Dendritic cell treated with granulocyte-macrophage colony-stimulating factor and Interleukin-4, amounts not matched to agents 40 ng/mL and 50 ng/mL, for 4 days (primary cell): ENCODE measurements around the gene VCAM1.

Experiments used
- H3K27ac Mint-ChIP-seq: one replicate; pipeline ENCODE4 v1.8.0; 2022; ENCODE audit warnings: mild to moderate bottlenecking, mixed read lengths
- H3K27me3 Mint-ChIP-seq: one replicate; pipeline ENCODE4 v1.8.0; 2022; ENCODE audit warnings: mild to moderate bottlenecking, mixed read lengths
- H3K36me3 Mint-ChIP-seq: one replicate; pipeline ENCODE4 v1.8.0; 2022; ENCODE audit warnings: low read depth, mixed read lengths
- H3K4me1 Mint-ChIP-seq: one replicate; pipeline ENCODE4 v1.8.0; 2022; ENCODE audit warnings: low read depth, mixed read lengths
- H3K4me3 Mint-ChIP-seq: one replicate; pipeline ENCODE4 v1.8.0; 2022; ENCODE audit warnings: mild to moderate bottlenecking, moderate library complexity, mixed read lengths
- H3K9me3 Mint-ChIP-seq: one replicate; pipeline ENCODE4 v1.8.0; 2022; ENCODE audit warnings: mixed read lengths
- intact Hi-C: fragments of 100-400 bp; cut with micrococcal nuclease; formaldehyde crosslinking; loops from one replicate; pipeline ENCODE4 v1.15.0; 2022

The VCAM1 gene, protein sequence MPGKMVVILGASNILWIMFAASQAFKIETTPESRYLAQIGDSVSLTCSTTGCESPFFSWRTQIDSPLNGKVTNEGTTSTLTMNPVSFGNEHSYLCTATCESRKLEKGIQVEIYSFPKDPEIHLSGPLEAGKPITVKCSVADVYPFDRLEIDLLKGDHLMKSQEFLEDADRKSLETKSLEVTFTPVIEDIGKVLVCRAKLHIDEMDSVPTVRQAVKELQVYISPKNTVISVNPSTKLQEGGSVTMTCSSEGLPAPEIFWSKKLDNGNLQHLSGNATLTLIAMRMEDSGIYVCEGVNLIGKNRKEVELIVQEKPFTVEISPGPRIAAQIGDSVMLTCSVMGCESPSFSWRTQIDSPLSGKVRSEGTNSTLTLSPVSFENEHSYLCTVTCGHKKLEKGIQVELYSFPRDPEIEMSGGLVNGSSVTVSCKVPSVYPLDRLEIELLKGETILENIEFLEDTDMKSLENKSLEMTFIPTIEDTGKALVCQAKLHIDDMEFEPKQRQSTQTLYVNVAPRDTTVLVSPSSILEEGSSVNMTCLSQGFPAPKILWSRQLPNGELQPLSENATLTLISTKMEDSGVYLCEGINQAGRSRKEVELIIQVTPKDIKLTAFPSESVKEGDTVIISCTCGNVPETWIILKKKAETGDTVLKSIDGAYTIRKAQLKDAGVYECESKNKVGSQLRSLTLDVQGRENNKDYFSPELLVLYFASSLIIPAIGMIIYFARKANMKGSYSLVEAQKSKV

DNA sequence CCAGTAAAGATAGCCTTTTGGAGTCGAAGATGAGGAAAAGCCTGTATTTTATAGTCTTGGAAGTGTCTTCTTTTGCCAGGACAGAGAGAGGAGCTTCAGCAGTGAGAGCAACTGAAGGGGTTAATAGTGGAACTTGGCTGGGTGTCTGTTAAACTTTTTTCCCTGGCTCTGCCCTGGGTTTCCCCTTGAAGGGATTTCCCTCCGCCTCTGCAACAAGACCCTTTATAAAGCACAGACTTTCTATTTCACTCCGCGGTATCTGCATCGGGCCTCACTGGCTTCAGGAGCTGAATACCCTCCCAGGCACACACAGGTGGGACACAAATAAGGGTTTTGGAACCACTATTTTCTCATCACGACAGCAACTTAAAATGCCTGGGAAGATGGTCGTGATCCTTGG, at the start of gene VCAM1:
Gene VCAM1 (plus strand): TSS at position 253 of the 400 bp plus-strand sequence. CDS start 119 bp downstream, at position 372.
- H3K27ac Mint-ChIP-seq = no peak within 1 kb of the TSS
- no peaks in the 10 kb centered on the region for H3K27me3 Mint-ChIP-seq
- H3K36me3 Mint-ChIP-seq = no peaks in the 10 kb centered on the region
- no peaks in the 10 kb centered on the region for H3K9me3 Mint-ChIP-seq
- H3K4me1 Mint-ChIP-seq = peaks cover 12% of the 10 kb centered on the region
- intact Hi-C loops = loop anchor here (5.0 to 10.0 kb wide), 2 partner anchors 37 to 95 kb away; no protein-coding TSS in a partner anchor
- no peak within 1 kb of the TSS for H3K4me3 Mint-ChIP-seq

DNA sequence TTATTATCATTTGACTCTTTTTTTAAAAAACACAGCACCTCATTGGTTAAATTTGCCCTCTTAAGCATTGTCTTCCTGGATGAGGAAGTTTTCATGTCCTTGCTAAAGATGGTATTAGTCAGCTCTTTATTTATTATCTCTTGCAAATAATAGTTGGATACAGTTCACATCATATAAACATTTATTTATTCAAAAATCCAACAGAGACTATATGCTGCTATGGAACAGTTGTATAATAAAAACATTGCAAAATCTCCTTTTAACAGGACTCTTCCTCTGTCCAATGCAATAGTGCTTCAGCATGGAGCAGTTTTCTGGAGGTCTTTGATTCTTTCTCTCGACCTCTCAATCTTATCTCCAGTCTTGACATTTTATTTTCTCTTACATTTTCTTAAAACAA, 49.5 kb upstream of the VCAM1 start:
- peaks cover 7% of the 10 kb centered on the region for H3K4me1 Mint-ChIP-seq
- no peak overlapping the region for H3K4me3 Mint-ChIP-seq
- H3K27me3 Mint-ChIP-seq = no peaks in the 10 kb centered on the region
- peaks cover 9% of the 10 kb centered on the region for H3K9me3 Mint-ChIP-seq
- H3K27ac Mint-ChIP-seq = no peak overlapping the region
- H3K36me3 Mint-ChIP-seq = no peaks in the 10 kb centered on the region
- intact Hi-C loops = no loop called here

DNA sequence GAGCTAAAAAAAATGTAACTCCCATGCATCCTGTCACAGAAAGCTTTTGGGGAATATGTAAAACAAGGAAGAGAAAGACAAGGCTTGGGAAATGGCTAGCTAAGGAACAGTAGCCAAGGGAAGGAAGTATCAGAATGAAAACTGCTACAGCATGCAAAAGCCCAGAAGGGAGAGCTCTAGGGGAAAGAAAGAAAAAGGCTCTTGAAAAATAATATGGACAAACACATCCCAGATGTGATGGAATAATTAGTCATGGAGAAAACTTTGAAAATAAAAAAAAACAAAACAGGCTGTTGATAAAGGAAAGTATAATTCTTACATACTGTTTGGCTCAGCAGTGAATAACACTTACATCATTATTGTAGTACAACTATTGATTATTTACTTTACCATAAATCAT, 47.9 kb upstream of the VCAM1 start:
- intact Hi-C loops = no loop called here
- H3K4me3 Mint-ChIP-seq = no peak overlapping the region
- H3K4me1 Mint-ChIP-seq = peaks cover 7% of the 10 kb centered on the region
- no peak overlapping the region for H3K27ac Mint-ChIP-seq
- H3K9me3 Mint-ChIP-seq = peaks cover 12% of the 10 kb centered on the region
- no peaks in the 10 kb centered on the region for H3K27me3 Mint-ChIP-seq
- H3K36me3 Mint-ChIP-seq = no peaks in the 10 kb centered on the region

DNA sequence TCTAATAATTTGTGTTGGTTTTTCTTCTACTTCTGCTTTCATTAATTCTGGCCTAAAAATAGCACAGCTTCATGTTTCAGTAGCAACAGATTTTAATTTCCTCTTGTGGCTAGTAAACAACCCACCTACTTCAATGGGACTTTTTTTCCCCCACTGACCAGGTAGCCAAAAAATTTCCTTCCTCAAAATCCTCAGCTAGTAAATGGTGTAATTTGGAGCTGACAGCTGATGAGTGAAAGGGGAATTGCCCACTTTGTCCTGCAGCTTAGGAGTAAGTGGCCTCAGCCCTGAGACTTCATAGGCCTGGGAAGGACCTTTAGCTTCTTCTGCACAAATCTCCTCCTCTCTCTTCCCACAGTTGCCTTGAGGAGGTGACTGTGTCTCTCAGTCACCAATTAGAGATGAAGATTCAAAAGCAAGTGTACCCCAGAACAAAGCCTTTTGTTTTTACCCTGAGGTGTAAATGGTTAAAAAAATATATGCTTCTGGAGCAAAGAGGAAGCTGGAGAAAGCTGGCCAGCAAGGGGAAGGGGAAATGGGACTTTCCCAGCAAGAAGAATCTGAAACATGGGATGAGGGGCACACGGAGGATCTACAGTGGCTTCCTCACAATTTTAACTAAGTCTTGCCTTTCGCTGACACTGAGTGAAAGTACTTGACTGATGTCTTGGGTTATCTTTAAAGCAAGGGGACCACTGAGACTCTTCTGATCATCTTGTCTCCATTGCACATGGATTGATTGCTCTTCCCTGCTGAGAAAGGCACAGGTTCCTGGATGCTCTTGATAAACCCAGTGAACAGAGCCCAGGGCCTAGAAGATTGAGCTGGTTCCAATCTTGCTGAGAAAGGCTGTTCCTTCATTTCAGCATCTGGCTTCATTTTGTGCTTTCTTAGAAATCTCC, 35.8 kb upstream of the VCAM1 start:
- intact Hi-C loops = loop anchor here (5.0 kb wide), 1 partner anchor 34 kb away; the partner anchor contains the start of gene VCAM1
- peaks cover 25% of the 10 kb centered on the region for H3K4me1 Mint-ChIP-seq
- H3K27ac Mint-ChIP-seq = peak overlapping the region; percentile 72
- peaks cover 14% of the 10 kb centered on the region for H3K9me3 Mint-ChIP-seq
- H3K36me3 Mint-ChIP-seq = no peaks in the 10 kb centered on the region
- no peaks in the 10 kb centered on the region for H3K27me3 Mint-ChIP-seq
- peak overlapping the region; percentile 27 for H3K4me3 Mint-ChIP-seq

DNA sequence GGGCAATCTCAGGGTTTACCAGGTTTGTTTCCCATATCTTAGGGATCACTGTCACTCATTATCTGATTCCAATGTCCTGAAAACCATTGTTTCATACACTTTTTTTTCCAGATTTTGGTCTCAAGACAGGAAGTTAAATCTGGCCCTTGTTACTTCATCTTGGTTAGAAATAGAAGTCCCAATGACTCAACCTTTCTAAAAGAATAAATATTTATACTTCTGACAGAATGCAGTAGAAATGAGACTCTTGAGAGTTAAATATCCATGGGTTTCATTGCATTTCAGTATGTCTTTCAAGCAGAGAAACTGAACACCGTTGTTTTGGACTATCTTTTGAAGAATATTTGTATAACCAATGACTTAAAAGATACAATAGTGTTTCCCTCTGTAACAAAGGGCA, 19.8 kb upstream of the VCAM1 start:
- no peaks in the 10 kb centered on the region for H3K4me1 Mint-ChIP-seq
- H3K4me3 Mint-ChIP-seq = no peak overlapping the region
- H3K27ac Mint-ChIP-seq = no peak overlapping the region
- intact Hi-C loops = no loop called here
- H3K36me3 Mint-ChIP-seq = no peaks in the 10 kb centered on the region
- H3K27me3 Mint-ChIP-seq = no peaks in the 10 kb centered on the region
- peaks cover 17% of the 10 kb centered on the region for H3K9me3 Mint-ChIP-seq

DNA sequence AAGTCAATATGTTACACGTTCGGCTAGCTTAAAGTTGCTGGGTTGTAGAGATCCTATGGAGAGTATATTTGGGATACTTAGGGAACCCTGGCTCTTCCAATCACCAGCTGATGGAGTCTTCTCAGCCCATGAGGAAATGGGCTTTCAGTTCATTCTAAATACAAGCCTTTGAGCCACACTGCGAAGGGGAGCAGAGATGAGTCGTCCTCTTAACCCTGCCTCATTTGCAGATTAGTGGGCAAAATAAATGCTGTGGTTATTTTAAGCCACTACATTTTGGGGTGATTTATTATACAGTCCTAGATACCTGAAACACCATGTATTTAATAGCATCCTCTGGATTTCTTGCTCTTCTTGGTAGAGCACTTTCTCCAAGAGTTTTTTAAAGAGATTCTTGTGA, 19.0 kb upstream of the VCAM1 start:
- Mint-ChIP-seq H3K36me3 (no peaks in the 10 kb centered on the region), H3K9me3 (peaks cover 8% of the 10 kb centered on the region), H3K27ac (no peak overlapping the region), H3K27me3 (no peaks in the 10 kb centered on the region), H3K4me3 (no peak overlapping the region), H3K4me1 (no peaks in the 10 kb centered on the region)
- intact Hi-C loops = no loop called here

DNA sequence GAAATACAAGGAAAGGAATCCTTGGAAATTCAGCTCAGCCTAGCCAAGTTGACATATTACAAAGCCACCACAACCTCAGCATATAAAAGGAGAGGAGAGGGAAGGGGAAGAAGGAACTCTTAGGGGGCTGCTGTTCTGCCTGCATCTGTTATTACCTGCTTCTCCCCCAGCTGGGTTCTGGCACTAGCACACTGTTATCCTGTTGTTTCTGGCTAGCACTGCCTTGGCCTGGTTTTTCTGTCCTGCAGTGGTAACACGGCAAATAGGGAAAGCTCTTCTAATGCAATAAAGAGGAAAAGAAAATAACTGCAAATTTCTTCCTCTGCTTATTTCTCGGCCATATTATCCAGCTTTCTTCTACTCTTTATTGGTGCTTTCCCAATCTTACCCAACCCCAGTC, 16.5 kb upstream of the VCAM1 start:
- peaks cover 5% of the 10 kb centered on the region for H3K9me3 Mint-ChIP-seq
- intact Hi-C loops = no loop called here
- no peak overlapping the region for H3K4me3 Mint-ChIP-seq
- no peaks in the 10 kb centered on the region for H3K4me1 Mint-ChIP-seq
- no peaks in the 10 kb centered on the region for H3K27me3 Mint-ChIP-seq
- no peak overlapping the region for H3K27ac Mint-ChIP-seq
- H3K36me3 Mint-ChIP-seq = no peaks in the 10 kb centered on the region

DNA sequence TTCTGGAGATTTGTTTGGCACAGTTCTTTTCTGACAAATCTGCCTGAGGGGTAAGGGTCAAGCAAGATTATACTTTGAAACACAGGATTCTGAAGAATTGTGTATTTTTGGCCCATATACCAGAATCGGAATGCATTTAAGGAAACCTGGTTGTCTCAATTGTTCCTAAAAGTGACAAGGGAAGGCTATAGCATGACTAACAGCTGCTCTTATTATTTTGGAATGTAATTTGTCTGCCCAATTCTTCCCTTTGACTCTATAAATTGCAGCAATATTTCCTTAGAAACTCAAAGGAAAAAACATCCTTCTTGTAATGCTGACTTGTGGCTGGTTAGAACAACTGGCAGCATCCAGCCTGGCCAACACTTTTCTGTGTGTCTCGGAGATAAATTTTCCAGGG, 15.8 kb upstream of the VCAM1 start:
- H3K9me3 Mint-ChIP-seq = peaks cover 5% of the 10 kb centered on the region
- H3K27ac Mint-ChIP-seq = no peak overlapping the region
- no peaks in the 10 kb centered on the region for H3K27me3 Mint-ChIP-seq
- H3K4me3 Mint-ChIP-seq = no peak overlapping the region
- H3K36me3 Mint-ChIP-seq = no peaks in the 10 kb centered on the region
- H3K4me1 Mint-ChIP-seq = no peaks in the 10 kb centered on the region
- intact Hi-C loops = no loop called here

DNA sequence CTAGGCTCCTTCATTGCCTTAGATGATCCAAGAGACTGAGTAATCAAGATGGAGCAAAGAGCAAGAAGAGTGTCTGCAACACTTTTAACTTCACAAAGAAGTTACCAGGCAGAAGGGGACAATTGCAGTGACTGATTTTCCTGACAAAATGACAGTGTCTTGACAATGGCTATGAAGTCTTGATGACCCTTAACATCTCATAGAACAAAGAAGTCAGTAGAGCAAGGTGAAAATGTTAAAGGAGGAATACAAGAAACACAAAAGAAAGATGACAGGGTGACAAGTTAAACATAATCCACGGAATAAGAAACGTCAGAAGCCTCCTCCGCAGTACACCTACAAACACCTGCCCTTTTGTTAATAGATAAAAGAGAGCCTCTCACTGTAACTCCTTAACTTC, 15.1 kb upstream of the VCAM1 start:
- Mint-ChIP-seq H3K9me3 (no peaks in the 10 kb centered on the region), H3K27ac (no peak overlapping the region), H3K4me3 (no peak overlapping the region), H3K36me3 (no peaks in the 10 kb centered on the region), H3K27me3 (no peaks in the 10 kb centered on the region), H3K4me1 (no peaks in the 10 kb centered on the region)
- intact Hi-C loops = no loop called here

DNA sequence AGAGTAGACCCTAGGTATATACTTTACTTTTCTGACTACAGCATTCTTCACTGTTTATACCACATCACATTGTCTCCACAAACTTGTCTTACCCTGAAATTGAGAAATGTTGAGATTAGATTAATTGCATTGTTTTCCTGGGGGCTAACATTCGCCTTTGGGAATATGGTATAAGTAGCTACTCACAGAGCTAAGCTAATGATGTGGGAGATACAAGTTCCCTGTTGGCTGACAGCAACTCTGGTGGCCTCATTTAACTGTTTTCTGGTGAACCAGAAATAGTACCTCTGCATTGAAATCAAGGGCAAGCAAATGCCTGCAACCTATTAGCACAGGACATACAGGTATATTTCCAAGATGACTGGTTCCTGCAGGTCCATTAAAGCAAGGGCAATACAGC, 13.2 kb upstream of the VCAM1 start:
- H3K9me3 Mint-ChIP-seq = peaks cover 5% of the 10 kb centered on the region
- intact Hi-C loops = no loop called here

DNA sequence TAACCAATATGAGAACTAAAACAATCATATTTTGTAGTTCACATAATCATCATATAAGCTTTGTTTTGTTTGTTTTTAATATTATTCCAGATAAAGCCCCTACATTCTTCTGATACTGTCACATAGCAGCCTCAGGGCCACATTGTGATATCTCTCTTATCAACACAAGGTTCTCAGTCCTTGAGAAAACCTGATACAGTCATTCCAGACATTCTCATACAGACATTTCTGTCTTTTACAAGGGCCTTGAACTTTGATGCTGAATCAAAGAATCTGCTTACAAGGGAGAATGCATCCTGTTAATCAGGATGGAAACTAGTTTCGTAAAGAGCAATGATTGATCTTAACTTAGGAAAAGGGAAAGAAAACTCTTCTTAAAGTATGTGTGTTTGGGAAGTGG, 12.7 kb upstream of the VCAM1 start:
- no peaks in the 10 kb centered on the region for H3K4me1 Mint-ChIP-seq
- no peak overlapping the region for H3K4me3 Mint-ChIP-seq
- H3K9me3 Mint-ChIP-seq = peaks cover 11% of the 10 kb centered on the region
- H3K27me3 Mint-ChIP-seq = no peaks in the 10 kb centered on the region
- H3K36me3 Mint-ChIP-seq = no peaks in the 10 kb centered on the region
- no peak overlapping the region for H3K27ac Mint-ChIP-seq
- intact Hi-C loops = no loop called here

More for the DNA sequence above, 13.2 kb upstream of the VCAM1 start:
- Mint-ChIP-seq H3K27ac (no peak overlapping the region), H3K4me3 (no peak overlapping the region), H3K27me3 (no peaks in the 10 kb centered on the region), H3K4me1 (no peaks in the 10 kb centered on the region), H3K36me3 (no peaks in the 10 kb centered on the region)

DNA sequence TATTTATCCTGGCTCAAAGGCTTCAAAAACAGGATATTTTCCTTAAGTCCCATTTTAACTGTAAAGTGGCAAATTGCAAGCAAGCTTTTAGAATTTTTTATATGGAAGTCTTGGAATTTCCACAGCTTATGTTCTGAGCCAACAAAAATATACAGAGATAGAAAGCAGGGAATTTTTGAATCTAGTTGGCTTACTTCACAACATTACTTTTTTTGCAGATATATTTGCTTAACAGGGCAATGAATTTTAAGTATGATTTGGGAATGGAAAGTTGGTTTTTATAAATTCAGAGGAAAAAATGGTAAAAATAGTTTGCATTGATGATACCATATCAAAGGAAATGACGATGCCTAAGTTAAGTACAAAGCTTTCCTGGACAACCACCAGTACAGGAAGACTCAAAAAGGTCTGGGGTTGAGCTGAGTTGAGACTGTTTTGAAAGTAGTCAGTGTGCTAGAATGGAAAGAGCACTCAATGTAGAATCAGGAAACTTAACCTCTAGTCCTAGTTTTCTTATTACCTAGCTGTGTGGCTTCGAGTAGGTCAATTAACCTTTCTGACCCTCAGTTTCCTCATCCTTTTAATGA, 11.0 kb upstream of the VCAM1 start:
- Mint-ChIP-seq H3K27ac (no peak overlapping the region), H3K9me3 (peaks cover 17% of the 10 kb centered on the region), H3K4me3 (no peak overlapping the region), H3K4me1 (no peaks in the 10 kb centered on the region), H3K27me3 (peaks cover 3% of the 10 kb centered on the region), H3K36me3 (no peaks in the 10 kb centered on the region)
- intact Hi-C loops = no loop called here

DNA sequence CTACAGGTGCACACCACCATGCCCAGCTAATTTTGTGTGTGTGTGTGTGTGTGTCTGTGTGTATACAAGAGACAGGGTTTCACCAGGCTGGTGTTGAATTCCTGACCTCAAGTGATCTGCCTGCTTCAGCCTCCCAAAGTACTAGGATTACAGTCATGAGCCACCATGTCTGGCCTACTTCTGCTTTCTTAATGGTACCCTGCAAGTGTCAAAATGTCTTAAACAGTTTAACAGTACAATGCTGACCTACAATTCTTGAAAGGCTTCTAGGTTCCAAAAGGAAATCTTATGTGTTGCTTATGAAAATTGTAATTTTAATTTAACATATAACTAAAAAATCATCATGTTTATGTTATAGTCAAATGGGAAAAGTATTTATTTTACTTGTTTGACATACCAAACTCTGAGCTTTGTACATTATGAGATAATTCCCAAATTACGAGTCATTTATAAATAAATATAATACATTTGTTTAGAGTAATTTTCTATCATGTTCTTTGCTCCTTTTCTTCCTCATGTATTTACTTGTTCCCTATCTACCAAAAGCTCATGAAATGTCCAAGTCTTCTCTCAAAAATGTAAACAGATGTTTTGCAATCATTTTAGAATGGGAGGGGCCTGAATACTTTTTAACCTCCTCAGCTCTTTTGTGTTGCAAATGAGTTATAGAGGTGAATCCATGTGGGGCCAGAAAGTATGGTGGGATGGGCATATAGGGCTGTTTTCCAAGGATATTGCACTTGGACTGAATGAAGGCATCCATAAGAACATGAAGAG, 8.4 kb upstream of the VCAM1 start:
- intact Hi-C loops = loop anchor here (10.0 kb wide), 1 partner anchor 86 kb away; no protein-coding TSS in a partner anchor
- Mint-ChIP-seq H3K4me1 (no peaks in the 10 kb centered on the region), H3K27ac (no peak overlapping the region), H3K36me3 (no peaks in the 10 kb centered on the region), H3K9me3 (peaks cover 17% of the 10 kb centered on the region), H3K27me3 (peaks cover 3% of the 10 kb centered on the region), H3K4me3 (no peak overlapping the region)
